DMS 273 (cell line): Measurements from ENCODE around the gene GTF3C2.

ENCODE experiments used
- DNase-seq: peaks from one replicate; lab custom pipeline; 2025; ENCODE audit not compliant: unreplicated experiment; lab: John Stamatoyannopoulos, UW

Gene GTF3C2, protein sequence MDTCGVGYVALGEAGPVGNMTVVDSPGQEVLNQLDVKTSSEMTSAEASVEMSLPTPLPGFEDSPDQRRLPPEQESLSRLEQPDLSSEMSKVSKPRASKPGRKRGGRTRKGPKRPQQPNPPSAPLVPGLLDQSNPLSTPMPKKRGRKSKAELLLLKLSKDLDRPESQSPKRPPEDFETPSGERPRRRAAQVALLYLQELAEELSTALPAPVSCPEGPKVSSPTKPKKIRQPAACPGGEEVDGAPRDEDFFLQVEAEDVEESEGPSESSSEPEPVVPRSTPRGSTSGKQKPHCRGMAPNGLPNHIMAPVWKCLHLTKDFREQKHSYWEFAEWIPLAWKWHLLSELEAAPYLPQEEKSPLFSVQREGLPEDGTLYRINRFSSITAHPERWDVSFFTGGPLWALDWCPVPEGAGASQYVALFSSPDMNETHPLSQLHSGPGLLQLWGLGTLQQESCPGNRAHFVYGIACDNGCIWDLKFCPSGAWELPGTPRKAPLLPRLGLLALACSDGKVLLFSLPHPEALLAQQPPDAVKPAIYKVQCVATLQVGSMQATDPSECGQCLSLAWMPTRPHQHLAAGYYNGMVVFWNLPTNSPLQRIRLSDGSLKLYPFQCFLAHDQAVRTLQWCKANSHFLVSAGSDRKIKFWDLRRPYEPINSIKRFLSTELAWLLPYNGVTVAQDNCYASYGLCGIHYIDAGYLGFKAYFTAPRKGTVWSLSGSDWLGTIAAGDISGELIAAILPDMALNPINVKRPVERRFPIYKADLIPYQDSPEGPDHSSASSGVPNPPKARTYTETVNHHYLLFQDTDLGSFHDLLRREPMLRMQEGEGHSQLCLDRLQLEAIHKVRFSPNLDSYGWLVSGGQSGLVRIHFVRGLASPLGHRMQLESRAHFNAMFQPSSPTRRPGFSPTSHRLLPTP

DNA sequence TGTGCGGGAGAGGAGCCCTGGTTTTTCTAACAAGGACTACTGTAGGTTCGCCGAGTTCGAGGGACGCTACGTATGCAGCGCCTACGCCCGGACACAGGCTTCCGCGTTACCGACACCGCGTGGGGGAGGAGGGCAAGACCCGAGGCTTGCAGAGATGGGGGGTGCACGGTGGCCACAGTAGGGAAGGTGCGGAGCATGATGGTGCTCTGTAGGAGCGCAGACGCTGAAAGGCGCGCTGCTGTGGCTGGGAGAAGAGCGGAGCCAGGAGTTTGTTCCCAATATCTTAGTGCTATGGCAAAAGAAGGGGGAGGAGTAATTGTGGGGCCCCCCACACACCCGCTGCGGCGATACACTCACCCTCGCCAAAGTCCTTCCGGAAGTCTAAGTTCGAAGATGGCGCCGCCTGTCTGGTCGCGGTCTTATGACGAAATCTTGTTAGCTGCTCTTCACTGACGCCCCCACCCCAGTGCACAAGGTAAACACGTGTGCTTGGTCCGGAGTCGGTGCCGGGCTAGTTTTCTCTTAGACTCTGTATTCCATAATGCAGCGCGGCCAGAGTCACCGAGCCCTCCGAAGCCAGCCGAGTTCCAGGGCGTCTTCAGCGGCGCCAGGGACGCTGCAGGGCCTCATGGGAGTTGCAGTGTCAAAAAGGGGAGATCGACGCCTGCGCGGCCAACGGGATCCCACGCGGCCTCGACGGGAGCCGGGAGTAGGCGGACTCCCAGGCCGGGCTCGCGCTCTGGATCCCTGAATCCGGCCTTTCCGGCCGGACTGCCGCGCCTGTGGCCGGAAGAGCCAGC, at the start of gene GTF3C2:
GTF3C2 (minus strand) TSS at position 383 of the 800 bp plus-strand sequence. CDS start 13,210 bp downstream, outside the sequence.
- DNase-seq: peak; percentile 99

- no peak for DNase-seq
Measured at GRCh38 chr2:27400348-27401135, 44.0 kb upstream of the GTF3C2 start.

GRCh38 chr2:27398962-27399361, 42.4 kb upstream of the GTF3C2 start:
- no peak for DNase-seq

DNA sequence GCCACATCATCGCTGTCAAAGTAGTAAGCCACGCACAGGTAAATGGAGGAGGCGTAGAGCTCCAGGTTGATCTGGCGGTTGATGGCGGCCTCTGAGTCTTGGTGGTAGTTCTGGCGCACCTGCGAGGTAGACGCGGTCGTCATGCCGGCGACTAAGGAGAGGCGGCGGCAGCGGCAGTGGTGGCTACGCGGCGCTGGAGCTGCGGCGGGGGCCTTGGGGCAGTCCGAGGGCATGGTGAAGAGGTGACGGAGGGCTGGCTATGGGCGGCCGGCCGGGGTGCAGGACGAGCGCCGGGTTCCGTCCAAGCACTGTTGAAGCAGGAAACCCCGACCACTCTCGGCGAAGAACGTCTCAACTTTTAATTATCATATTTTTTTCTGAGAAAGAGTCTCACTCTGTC, 36.7 kb upstream of the GTF3C2 start:
- no peak for DNase-seq

GRCh38 chr2:27390822-27391679, 34.5 kb upstream of the GTF3C2 start:
- DNase-seq: no peak

DNA sequence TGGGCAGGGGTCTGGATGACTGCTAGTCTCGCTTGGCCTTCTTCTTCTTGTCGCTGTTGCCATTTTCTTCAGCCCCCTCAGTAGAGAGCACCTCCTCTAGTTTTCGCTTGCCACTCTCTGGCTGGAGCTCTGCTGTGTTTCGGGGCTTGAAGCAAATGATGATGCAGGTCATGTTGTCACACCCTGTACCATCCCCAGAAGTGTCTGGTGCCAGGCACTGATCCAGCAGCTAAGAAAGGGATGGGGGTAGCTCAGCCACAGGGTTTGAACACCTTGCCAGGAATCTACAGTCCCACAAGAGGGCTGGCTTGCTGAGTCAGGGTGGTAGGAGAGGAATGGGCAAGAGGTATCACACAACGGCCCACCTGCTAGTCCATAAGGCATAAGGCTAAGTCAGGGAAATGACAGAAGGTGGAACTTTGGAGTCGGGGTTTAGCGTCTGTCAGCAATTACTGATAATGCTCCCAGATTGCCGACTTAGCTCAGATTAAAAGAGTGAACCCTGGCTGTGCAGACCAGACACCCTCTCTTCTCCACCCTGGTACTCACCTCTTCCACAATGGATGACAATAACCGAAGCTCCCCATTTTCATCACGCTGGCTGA, 25.1 kb upstream of the GTF3C2 start:
- peak; percentile 97 for DNase-seq

- peak; percentile 99 for DNase-seq
Measured at GRCh38 chr2:27380626-27381545, 24.3 kb upstream of the GTF3C2 start, which contains the start of gene ZNF513. ZNF513 (minus strand) TSS chr2:27380734; CDS start chr2:27380526, 208 bp downstream.

DNA sequence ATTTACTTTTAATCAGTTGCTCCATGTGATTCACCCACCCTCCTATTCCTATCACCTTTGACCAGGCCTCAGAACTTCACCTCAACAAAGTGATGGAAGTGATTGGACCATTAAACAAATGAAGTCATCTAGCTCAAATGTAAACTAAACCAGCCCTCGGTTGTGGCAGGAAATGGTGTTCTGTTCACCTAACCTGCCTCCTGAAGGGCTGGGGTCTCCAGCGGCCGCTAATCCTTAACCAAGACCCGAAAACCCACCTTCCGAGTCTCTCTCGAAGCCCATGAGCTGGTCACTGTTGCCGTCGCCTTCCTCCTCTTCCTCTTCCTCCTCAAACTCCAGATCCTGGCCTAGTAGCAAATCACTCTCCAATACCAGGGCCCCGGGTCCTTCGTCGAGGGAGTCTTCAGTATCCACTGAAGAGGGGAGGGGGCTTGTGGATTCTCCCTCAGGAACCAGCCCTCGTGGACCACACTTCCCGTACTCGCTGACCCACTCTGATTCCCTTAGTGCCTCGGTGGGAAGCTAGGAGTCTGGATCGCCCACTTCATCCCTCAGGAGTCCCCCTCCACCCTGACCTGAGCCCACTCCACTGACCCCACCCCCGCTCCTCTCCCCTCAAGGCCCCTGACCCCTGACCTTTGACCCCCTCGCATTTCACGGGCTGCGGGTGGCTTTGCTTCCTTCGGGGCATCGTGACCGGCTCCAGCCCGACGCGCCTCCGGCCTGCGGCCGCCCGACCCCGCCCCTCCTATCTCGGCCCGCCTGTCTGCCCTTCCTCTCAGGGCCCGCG, 23.5 kb upstream of the GTF3C2 start:
- DNase-seq: peak; percentile 63

DNA sequence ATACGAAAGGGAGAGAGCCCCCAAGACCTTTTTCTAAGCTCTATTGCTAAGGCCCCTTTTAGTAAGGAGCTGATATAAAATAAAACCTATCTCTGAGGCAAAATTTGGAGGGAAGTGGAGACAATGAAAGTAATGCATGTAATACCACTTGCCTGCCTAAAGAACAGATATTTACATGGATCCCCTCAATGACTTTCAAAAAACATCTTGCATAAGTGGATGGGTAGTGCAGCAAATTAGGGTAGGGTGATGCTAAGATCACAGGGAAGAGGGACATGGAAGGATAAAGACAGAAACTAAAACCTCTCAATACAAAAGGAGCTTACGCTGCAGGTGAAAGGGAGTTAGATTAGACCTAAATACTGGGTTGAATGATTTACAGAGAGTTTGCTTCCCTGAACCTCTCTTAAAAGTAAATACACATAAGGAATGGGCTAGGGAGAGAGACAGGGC, 22.8 kb upstream of the GTF3C2 start:
- no peak for DNase-seq

GRCh38 chr2:27378809-27379290, 22.3 kb upstream of the GTF3C2 start:
- no peak for DNase-seq

DNA sequence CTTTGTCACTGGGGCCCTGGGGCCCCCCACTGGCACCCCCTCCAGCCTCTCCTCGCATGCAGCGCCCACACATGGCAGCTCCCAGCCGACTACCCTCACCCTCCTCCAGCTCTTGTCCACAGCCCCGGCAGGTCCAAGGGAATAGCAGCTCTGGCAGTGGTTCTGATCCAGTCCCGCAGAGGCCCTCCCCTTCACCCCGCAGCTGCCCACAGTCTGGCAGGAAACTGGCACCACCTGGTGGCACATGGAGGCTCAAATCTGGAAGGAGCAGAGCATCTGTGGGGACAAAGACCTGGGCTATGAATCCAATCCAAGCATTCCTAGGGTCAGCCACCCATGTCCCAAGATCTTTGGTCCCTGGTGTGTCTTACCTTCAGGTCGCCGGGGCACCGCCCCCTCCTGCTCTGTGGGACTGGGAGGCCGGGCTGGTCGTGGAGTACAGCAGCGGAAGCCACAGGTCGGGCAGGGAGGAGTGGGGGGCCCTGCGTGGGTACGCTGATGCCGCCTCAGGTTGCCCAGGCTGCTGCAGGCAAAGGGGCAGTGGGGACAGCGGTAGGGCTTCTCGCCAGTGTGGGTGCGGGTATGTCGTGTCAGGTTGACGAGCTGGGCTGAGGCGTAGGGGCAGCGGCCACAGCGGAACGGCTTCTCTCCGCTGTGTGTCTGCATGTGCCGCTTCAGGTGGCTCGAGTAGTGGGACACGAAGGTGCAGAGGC, 21.7 kb upstream of the GTF3C2 start:
- peak; percentile 69 for DNase-seq

DNA sequence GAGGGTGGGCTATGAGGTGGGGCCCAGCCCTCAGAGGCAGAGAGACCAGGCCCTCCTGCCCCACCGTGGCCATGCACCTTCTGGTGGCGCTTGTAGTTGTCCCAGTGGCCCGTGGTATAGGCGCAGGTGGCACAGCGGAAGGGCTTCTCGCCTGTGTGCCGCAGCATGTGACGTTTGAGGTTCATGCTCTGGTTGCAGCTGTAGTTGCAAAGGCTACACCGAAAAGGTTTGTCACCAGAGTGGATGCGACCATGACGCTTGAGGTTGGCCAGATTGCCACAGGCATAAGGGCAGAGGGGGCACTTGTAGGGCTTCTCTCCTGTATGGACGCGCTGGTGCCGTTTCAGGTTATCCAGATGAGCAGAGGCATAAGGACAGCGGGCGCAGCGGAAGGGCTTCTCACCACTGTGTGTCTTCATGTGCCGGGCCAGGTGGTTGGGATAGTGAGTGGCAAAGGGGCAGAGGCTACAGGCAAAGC, 21.1 kb upstream of the GTF3C2 start:
- DNase-seq: peak; percentile 55

DNA sequence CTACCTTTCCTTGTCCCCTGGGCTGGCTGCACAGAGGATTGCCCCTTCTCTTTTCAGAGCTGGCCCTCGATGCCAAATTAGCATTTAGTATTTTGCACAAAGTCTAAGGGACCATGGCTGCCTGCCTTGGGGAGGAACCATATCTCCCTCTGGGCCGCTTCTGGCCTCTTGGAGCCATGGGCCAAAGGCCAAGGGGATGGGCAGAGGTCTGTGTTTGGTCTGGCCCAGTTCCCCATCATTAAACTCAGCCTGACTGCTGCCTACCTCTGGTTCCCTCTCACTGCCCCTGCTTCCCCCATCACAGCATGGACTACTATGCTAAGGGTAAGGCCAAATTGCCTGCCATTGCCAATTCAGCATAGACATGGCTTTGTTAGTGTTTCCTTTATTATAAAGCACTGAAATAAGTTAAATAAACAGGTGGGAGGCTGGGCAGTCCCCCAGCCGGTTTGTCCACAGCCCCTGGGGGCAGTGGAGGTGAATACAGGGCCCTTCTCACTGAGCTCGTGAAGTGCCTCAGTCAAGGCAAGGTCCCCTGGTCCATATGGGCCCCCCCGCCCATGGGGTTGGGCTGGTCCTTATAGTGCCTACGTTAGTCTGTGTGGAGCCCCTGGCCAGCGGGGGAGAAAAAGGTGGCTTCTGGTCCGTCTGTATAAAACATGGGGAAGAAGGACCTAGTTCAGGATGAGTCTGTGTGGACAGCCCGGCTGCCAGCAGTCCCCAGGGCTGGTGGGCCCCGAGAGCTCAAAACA, 20.5 kb upstream of the GTF3C2 start:
- DNase-seq: no peak

DNA sequence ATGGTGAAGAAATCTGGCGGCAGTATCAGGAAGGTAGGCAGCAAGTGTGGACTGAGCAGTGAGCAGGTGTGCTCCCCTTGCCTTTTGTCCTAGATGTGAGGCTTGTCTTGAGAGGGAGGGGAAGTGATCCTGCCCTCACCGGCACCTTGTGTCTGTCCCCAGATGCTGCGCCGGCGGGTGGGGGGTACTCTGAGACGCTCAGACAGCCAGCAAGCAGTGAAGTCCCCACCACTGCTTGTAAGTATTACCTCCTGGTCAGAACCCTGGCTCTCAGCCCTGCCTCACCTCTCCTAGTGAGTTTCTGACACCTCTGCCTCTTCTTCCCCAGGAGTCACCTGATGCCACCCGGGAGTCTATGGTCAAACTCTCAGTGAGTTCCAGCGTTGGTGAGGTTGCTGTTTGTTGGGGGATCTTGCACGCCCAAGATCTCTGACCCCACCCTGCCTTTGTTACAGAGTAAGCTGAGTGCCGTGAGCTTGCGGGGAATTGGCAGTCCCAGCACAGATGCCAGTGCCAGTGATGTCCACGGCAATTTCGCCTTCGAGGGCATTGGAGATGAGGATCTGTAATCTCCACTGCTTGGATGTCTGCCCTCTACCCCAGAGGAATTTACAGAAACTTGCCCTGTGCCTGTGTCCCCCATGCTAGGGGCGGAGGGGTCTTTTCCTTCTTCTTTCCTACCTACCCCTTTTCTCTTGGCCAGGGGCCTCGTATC, 19.7 kb upstream of the GTF3C2 start:
- no peak for DNase-seq
